DOHH2 (cell line): Measurements from ENCODE around the gene CNPY1.

ENCODE experiments used
- H3F3A ChIP-seq: fragments of 200-600 bp; sonication (generic), shearing (Covaris generic); 2 replicates; pipeline ENCODE4 v1.6.0; 2016; ENCODE audit warnings: antibody characterized with exemption, mild to moderate bottlenecking; ENCODE audit not compliant: control insufficient read depth, insufficient read depth
- H3K27ac ChIP-seq: fragments of 200-600 bp; sonication (generic); 2 replicates; pipeline ENCODE4 v1.5.1; 2014; ENCODE audit warnings: low read depth, mild to moderate bottlenecking, low read length, moderate library complexity
- H3K27me3 ChIP-seq: fragments of 200-600 bp; sonication (generic); 2 replicates; pipeline ENCODE4 v1.6.1; 2014; ENCODE audit warnings: mild to moderate bottlenecking, low read length, mixed read lengths; ENCODE audit not compliant: control insufficient read depth
- H3K36me3 ChIP-seq: fragments of 200-600 bp; sonication (generic); 2 replicates; pipeline ENCODE4 v1.6.1; 2014; ENCODE audit warnings: mild to moderate bottlenecking, low read length, moderate library complexity, mixed read lengths; ENCODE audit not compliant: control insufficient read depth
- H3K4me1 ChIP-seq: fragments of 200-600 bp; sonication (generic); 2 replicates; pipeline ENCODE4 v1.6.1; 2014; ENCODE audit warnings: mild to moderate bottlenecking, low read length, mixed read lengths; ENCODE audit not compliant: control insufficient read depth
- H3K4me2 ChIP-seq: fragments of 200-600 bp; sonication (generic); 2 replicates; pipeline ENCODE4 v1.6.0; 2014; ENCODE audit warnings: mild to moderate bottlenecking, low read length, moderate library complexity
- H3K4me3 ChIP-seq: fragments of 200-600 bp; sonication (generic); 2 replicates; pipeline ENCODE4 v1.5.1; 2014; ENCODE audit warnings: mild to moderate bottlenecking, low read length, mixed read lengths
- H3K79me2 ChIP-seq: fragments of 200-600 bp; sonication (generic); 2 replicates; pipeline ENCODE4 v1.6.1; 2014; ENCODE audit warnings: mild to moderate bottlenecking, low read length, mixed read lengths; ENCODE audit not compliant: control insufficient read depth
- H3K9me2 ChIP-seq: fragments of 200-600 bp; sonication (generic); replicated peaks from 2 replicates; pipeline ENCODE4 v1.6.1; 2014; ENCODE audit warnings: mild to moderate bottlenecking, low read length, mixed read lengths; ENCODE audit not compliant: control insufficient read depth
- H3K9me3 ChIP-seq: fragments of 200-600 bp; sonication (generic); 2 replicates; pipeline ENCODE4 v1.6.1; 2014; ENCODE audit warnings: antibody characterized with exemption, low read length, mixed read lengths; ENCODE audit not compliant: control insufficient read depth, insufficient read depth
- H4K20me1 ChIP-seq: fragments of 200-600 bp; sonication (generic); 2 replicates; pipeline ENCODE4 v1.6.0; 2014; ENCODE audit warnings: low read depth, mild to moderate bottlenecking, antibody characterized with exemption, low read length, moderate library complexity; ENCODE audit not compliant: control insufficient read depth, insufficient read depth
- CTCF ChIP-seq: fragments of 200-600 bp; sonication (generic); IDR thresholded peaks from one replicate; pipeline ENCODE4 v1.5.1; 2014; ENCODE audit warnings: antibody characterized with exemption, mild to moderate bottlenecking, low read depth, low read length; ENCODE audit not compliant: poor library complexity, severe bottlenecking
- EZH2phosphoT487 ChIP-seq: fragments of 200-600 bp; sonication (generic); IDR thresholded peaks from 2 replicates; pipeline ENCODE4 v1.6.1; 2017; ENCODE audit warnings: borderline replicate concordance, mild to moderate bottlenecking, antibody characterized with exemption, low read length, moderate library complexity, mixed read lengths

Gene CNPY1

GRCh38 chr7:155543011-155543876 lies 3.1 kb downstream of the CNPY1 start:
- TF ChIP-seq EZH2phosphoT487 (no peak), CTCF (no peak)
- H3K4me2 ChIP-seq: no peak overlapping the region
- H3K27ac ChIP-seq: no peak overlapping the region
- H3K27me3 ChIP-seq: no peaks in the 10 kb centered on the region; the same call in 1 of the 2 replicates
- no peaks in the 10 kb centered on the region for H3K36me3 ChIP-seq
- no peaks in the 10 kb centered on the region for H4K20me1 ChIP-seq
- no peaks in the 10 kb centered on the region for H3K9me3 ChIP-seq
- no peaks in the 10 kb centered on the region for H3K9me2 ChIP-seq
- no peaks in the 10 kb centered on the region for H3K4me1 ChIP-seq
- no peaks in the 10 kb centered on the region for H3F3A ChIP-seq
- H3K79me2 ChIP-seq: no peaks in the 10 kb centered on the region
- H3K4me3 ChIP-seq: no peak overlapping the region

- Histone ChIP-seq H3K4me1 (no peaks in the 10 kb centered on the region), H3K4me2 (no peak overlapping the region), H3K36me3 (no peaks in the 10 kb centered on the region), H3K27me3 (no peaks in the 10 kb centered on the region; the same call in none of the 2 replicates), H4K20me1 (no peaks in the 10 kb centered on the region), H3F3A (no peaks in the 10 kb centered on the region), H3K27ac (no peak overlapping the region), H3K4me3 (no peak overlapping the region), H3K9me2 (no peaks in the 10 kb centered on the region), H3K9me3 (no peaks in the 10 kb centered on the region), H3K79me2 (no peaks in the 10 kb centered on the region)
- TF ChIP-seq CTCF (no peak), EZH2phosphoT487 (no peak)
Measured at GRCh38 chr7:155541986-155542675, 4.2 kb downstream of the CNPY1 start.

- no peak for TF ChIP-seq CTCF
- TF ChIP-seq EZH2phosphoT487: no peak
- H3F3A ChIP-seq: no peaks in the 10 kb centered on the region
- peaks cover 14% of the 10 kb centered on the region for H3K27me3 ChIP-seq
- no peaks in the 10 kb centered on the region for H3K79me2 ChIP-seq
- H4K20me1 ChIP-seq: no peaks in the 10 kb centered on the region
- no peak overlapping the region for H3K4me3 ChIP-seq
- H3K27ac ChIP-seq: no peak overlapping the region
- H3K4me2 ChIP-seq: no peak overlapping the region
- no peaks in the 10 kb centered on the region for H3K9me2 ChIP-seq
- no peaks in the 10 kb centered on the region for H3K36me3 ChIP-seq
- no peaks in the 10 kb centered on the region for H3K9me3 ChIP-seq
- no peaks in the 10 kb centered on the region for H3K4me1 ChIP-seq
Measured at GRCh38 chr7:155540553-155540952, 5.8 kb downstream of the CNPY1 start.
